Suppressor macrophage treated with lipopolysaccharide for 4 hours (primary cell): ENCODE results near the gene AQP12A.
"Not testable (repeated sequence)": the region's sequence is repeated elsewhere in the genome, so short reads cannot be mapped to it uniquely, and the experiment has no call there.

Source experiments
- DNase-seq: peaks from one replicate; pipeline ENCODE4 v3.0.0-alpha.2; 2020

Gene AQP12A

GRCh38 chr2:240691631-240692420 lies at the start of gene AQP12A:
Gene AQP12A, plus strand, starts transcription at chr2:240691866. Its CDS starts 48 bp downstream, at chr2:240691914.
- not testable (repeated sequence) for DNase-seq

GRCh38 chr2:240642061-240642805 lies 49.4 kb upstream of the AQP12A start:
- DNase-seq: no peak

- no peak for DNase-seq
These were observed 48.9 kb upstream of the AQP12A start for GRCh38 chr2:240642806-240643092.

- DNase-seq: no peak
These were observed 48.4 kb upstream of the AQP12A start for GRCh38 chr2:240643093-240643810.

GRCh38 chr2:240643811-240644150 lies 47.9 kb upstream of the AQP12A start:
- no peak for DNase-seq

GRCh38 chr2:240644171-240644651 lies 47.5 kb upstream of the AQP12A start:
- DNase-seq: no peak

GRCh38 chr2:240644859-240645301 lies 46.8 kb upstream of the AQP12A start:
- no peak for DNase-seq

- DNase-seq: no peak
These were observed 46.3 kb upstream of the AQP12A start for GRCh38 chr2:240645346-240645745.

GRCh38 chr2:240645801-240646175 lies 45.9 kb upstream of the AQP12A start:
- no peak for DNase-seq

GRCh38 chr2:240646176-240646899 lies 45.3 kb upstream of the AQP12A start:
- DNase-seq: peak; percentile 47

- no peak for DNase-seq
These were observed 44.7 kb upstream of the AQP12A start for GRCh38 chr2:240646900-240647502.

- no peak for DNase-seq
These were observed 44.0 kb upstream of the AQP12A start for GRCh38 chr2:240647503-240648154.

- DNase-seq: no peak
These were observed 43.5 kb upstream of the AQP12A start for GRCh38 chr2:240648155-240648649.

- no peak for DNase-seq
These were observed 42.9 kb upstream of the AQP12A start for GRCh38 chr2:240648650-240649275.

- no peak for DNase-seq
These were observed 42.3 kb upstream of the AQP12A start for GRCh38 chr2:240649331-240649730.

GRCh38 chr2:240650254-240650965 lies 41.3 kb upstream of the AQP12A start:
- DNase-seq: no peak

- no peak for DNase-seq
These were observed 40.5 kb upstream of the AQP12A start for GRCh38 chr2:240651185-240651584.

- DNase-seq: peak; percentile 68
These were observed 35.5 kb upstream of the AQP12A start for GRCh38 chr2:240655931-240656886.

GRCh38 chr2:240659883-240660282 lies 31.8 kb upstream of the AQP12A start:
- DNase-seq: not testable (repeated sequence)
